ENCODE data around the gene CRYBG2.
"Not testable (repeated sequence)": the region's sequence is repeated elsewhere in the genome, so short reads cannot be mapped to it uniquely, and the experiment has no call there.

CRYBG2 gene

DNA sequence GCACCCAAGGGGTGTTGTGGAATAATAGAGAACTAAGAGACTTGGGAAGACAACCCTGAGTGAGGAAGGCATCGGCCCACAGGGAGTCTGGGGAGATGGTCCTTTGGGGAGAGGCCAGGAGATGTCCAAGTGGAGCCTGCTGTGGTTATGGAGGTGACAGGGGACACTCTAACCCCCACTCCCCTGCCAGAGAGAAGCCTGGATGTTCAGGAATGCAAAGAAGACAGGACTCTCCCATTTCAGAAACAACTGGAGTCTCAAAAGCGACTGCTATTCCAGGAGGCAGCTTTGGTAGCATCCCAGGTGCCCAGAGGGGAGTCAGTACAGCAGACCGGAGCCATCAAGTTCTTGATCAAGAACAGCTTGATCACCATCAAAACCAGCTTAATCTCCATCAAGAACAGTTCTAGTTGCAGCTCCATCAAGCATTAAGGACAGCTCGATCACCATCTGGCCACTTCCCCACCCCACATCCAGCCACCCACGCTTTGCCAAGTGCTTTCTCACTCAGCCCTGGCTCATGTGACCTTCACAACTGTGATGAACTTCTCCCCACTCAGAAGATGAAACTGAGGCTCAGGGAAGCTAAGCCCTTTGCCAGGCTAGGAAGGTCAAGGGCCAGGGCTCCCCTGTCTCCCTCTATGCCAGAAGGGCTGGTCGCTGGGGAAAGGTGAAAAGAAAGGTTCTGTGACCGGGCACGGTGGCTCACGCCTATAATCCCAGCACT, 35.4 kb downstream of the CRYBG2 start:
- no peak for DNase-seq

DNA sequence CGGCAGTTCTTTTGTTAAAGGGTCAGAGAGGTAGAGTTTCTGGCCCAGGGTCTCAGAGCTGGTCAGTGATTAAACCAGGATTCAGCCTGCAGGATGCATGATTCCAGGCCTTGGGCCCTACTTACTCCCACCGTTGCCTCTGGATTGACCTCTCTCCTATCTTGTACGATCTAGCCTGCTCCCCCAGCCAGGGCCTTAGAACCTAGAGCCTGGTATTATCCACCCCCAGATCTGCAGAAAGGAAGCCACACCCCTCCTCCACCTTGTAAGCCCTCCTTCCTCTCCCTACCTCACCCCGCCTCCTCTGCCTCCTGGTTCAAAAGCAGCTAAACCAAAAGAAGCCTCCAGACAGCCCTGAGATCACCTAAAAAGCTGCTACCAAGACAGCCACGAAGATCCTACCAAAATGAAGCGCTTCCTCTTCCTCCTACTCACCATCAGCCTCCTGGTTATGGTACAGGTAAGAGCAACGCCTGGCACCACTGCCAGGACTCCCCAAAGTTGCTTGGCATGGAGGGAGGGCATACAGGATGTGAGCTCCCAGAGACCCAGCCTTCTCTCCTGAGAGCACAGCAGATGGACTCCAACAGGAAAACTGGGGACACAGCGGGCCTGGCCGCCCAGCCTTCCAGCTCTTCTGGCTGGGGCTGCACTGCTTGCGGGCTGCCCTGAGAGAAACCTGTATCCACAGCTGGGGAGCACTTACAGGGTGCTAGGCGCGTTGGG, 36.2 kb downstream of the CRYBG2 start, which contains the start of gene CD52:
TSS of gene CD52 (plus strand) at position 347 of the 726 bp plus-strand sequence. CDS start at position 407, 60 bp downstream.
- DNase-seq = no peak

DNA sequence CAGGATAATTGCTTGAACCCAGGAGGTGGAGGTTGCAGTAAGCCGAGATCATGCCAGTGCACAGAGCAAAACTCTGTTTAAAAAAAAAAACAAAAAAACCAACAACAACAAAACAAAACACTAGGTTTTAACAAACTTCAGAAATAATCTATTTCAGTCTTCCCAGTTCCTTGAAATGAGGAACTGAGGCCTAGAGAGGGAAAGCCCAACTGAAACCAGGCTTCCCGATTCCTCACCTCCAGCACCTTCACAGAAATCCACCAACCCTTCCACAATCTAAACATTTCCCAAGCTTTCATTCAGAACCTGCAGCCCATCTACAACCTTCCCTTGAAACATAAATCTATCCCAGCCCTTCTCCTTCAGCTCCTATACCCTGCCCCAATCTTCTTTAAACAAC, 36.8 kb downstream of the CRYBG2 start:
- no peak for DNase-seq

DNA sequence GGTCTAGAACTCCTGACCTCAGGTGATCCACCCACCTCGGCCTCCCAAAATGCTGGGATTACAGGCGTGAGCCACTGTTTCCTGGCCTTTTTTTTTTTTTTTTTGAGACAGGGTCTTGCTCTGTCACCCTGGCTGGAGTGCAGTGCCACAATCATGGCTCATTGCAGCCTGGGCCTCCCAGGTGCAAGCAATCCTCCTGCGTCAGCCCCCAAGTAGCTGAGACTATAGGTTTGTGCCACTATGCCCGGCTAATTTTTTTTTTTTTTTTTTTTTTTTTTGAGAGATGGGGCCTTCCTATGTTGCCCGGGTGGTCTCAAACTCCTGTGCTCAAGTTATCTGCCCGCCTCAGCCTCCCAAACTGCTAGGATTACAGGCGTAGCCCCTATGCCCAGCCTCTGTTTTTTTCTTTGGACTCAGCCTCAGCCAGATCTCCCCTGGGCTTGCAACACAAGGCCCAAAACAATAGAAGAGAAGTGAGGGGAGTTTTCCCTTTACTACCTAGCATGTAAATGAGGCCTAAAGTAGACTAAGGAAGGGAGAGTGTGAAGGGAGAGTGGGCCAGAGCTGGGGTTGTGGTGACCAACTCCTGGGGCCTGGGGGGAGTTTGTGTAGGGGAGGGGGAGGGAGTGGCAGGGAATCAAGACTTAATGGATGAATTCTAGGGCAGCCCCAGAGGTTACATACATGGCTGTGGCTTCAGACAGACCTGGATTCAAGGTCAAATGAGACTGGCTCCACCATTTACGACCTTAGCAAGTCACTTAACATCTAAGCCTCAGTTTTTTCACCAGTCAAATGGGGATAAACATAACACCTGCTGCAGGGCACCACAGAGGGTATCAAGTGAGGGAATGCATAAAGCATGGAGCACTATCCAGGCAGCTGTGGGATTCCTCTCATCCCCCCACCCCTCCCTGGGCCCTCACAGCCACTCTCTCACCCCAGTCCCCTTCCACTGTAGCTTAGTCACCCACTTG, 37.8 kb downstream of the CRYBG2 start:
- DNase-seq = no peak

DNA sequence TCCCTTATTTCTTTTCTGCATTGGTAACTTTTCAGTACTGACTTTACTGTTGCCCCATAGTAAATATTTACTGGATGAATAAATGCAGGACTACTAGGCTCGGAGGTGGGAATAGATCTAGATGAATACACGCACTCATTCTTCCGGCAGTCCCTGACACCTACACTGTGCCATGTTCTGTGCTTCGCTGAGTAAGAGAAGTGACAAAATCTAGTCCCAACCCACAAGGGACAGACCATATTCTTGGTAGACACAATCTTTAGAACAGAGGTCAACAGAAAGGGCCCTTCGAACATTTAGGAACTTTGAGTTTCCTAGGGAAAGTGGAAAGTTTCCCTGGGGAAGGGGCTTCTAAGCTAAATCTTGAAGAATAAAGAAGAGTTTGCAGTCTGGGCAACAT, 39.4 kb downstream of the CRYBG2 start:
- no peak for DNase-seq

DNA sequence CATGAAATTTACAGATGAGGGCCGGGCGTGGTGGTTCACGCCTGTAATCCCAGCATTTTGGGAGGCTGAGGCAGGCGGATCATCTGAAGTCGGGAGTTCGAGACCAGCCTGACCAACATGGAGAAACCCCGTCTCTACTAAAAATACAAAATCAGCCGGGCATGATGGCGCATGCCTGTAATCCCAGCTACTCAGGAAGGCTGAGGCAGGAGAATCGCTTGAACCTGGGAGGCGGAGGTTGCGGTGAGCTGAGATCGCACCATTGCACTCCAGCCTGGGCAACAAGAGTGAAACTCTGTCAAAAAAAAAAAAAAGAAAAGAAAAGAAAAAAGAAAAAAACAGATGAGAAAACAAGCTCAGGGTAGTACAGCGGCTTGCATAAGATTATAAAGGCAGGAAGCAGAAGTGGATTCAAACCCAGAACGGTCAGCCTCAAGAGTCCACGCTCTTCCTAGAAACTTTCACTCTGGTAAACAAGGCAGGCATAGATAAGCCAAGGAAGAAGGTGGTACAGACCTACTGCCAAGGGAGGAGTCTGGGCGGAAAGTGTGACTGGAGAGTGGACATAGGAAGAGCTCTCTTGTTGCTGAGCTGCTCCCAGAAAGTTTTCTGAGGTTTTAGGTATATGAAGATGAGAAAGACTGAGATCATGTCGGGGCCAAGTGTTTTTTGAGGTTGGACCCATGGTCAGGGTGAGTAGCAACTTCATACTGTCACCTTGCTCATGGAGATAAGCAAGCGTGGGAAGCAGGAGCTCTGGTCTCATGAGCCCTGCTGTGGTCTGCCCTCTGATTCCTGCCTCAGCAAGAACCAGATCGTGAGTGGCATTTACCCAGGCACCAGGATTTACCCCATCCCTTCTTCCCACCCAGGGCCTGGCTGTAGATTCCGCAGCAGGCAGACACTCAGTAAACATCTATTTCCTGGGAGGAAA, 45.7 kb downstream of the CRYBG2 start:
- not testable (repeated sequence) for DNase-seq

DNA sequence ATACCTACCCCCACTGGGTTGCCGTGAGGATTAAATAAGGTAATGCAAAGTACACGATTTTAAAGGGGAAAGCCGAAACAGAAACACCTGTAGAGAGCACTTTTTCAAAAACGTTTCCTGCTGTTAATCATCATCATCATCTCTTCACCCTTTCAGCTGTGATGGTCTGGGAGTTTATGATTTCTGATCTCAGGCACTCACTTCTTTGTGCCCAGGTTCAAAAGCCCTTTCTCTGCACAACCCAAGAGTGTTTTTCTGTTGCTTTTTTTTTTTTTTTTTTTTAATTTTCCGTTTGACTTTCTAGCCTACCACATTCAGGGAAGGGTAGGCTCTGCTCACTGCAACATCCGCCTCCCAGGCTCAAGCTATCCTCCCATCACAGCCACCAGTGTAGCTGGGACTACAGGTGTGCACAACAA, 46.6 kb downstream of the CRYBG2 start:
- DNase-seq = no peak

DNA sequence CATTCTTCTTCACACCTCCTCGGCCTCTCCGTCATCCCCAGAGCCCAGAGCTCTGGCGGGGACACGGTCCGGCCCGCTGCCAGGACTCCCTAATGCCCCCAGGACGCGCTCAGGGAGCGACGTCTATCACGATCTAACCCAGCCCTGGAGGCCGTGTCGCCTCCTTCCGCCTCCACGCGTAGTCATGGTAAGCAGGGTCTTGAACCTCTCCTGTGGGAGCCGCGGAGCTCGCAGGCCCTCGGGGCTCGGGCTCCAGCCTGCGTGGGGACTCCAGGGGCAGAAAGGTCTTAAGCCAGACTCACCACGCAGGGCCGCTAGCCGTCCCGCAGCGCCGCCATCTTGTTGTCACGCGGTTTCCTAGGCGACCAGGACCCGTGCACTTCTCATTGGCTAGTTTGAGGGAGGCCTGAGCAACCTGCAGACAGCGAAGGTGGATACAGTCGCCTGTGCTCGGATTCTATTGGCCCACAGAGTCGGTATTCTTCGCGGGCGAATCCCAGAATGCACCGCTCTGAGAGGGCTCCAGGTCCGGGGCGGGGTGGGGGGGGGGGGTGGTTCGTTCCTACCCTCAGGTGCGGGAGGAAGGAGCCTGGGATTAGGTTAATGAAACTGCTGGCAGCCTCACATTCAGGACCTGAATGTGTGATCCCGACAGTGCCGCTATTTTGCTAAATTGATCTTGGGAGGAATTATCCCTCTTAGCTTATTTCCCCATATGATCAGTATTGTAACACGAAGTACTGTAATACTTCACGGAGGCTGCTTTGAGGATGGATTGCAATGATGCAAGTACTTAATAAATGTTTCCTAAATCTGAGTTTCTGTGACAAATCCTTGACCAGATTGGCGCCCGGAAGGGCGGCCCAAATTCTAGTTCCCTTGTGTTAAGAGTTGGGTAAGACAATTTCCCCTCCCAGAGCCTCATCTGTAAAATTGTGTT, 47.4 kb downstream of the CRYBG2 start, which contains the start of gene UBXN11:
TSS of gene UBXN11 (minus strand) at position 347 of the 940 bp plus-strand sequence. CDS start 3,753 bp downstream, outside the sequence.
- peak; percentile 64 for DNase-seq

DNA sequence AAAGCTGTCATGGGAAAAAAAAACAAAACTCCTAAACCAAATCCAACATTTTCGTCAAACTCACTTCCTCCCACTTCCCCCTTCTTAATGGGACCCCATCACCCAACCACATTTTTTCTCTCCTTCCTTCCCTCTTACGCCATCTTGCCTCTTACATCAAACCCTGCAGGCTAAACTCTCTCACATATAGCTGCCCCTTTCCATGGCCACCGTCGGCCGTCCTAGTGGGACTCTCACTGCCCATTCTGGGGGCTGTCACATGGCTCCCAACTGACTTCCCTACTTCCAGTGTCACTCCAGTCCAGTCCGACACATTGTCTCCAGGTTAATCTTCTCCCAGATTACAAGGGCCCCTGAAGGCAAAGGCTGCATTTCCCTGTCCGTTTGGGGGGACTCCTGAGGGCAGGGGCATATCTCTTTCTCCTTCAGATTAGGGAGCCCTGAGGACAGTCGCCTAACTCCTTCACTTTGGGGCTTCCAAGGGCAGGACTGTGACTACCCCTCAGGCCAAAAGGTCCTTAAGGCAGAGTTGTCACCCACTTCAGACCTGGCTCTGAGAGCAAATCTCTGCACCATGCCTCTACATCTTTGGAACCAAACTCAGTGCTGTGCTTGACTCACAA, 48.2 kb downstream of the CRYBG2 start:
- no peak for DNase-seq

DNA sequence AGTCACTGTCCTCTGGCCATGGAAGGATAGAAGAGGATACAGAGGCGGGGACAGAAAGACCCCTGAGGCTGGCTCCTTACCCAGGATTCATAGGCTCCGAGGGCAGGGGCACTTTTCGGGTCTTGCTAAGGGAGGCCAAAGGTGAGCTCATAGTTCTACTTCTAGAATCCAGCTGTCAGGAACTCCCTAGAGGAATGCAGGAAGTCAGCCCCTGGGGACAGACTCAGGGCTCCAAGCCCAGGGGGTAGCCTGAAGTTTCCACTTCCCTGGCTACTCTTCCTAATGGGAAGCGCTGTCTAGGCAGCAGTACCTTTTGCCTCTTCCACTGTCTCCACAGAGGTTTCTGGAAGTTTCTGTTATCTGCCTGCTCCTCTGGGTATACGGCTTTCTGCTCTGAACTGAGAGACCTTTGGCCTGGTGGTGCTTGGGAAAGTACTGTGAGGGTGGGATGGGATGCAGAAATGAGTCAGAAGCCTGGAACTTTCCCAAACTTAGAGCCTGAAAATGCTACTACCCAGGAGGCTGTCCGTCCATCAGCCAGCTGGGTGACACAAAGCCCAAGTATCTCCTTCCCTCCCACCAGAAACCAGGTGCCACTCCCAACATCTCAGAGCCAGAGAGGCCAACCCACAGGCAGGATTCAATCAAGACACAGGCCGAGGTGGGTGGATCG, 51.1 kb downstream of the CRYBG2 start:
- DNase-seq = no peak

DNA sequence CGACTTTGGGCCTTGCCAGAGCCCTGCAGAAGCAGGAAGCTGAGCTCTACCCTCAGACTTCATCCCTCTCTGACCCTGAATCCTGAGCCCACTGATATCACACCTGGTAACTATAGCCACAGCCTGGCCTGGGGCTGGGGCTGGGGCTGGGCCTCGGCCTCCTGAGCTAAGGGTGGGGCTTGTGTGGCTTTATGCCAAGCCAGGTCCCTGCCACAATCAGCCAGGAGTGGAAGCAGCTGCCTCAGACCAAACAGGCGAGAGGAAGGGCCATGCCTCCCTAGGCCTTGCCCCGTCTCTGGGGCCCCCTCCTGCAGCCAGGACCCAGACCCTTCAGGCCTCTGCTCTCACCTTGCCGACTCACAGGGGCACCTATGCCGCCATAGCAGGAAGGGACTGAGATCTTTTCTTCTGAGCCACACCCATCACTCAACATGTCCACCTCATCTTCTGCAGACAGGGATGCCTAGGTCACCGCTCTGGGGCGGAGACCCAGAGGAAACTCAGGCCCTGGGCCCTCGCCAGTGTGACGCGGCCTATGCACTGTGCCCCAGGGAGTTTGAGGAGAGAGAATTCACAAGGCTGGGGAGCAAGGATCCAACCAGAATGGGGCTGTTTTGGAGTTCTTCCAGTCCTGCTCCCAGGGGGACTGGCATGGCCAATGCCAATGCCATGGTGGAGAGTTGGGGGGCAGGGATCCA, 53.2 kb downstream of the CRYBG2 start:
- no peak for DNase-seq

DNA sequence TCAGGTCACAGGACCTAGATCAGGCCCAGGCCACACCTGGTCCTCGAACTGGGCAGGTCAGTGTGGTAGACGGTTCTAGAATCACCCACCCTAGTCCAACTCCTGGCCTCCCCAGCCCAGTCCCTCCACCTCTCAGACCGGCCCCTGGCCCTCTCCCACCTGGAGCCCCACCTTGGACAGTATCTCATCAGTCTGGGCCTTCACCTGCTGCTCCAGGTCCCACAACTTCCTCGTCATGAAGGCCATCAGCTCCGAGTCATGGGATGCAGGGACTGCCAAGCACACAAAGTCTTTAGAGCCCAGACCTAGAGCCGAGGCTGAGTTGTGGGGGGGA, 56.2 kb downstream of the CRYBG2 start:
- no peak for DNase-seq

DNA sequence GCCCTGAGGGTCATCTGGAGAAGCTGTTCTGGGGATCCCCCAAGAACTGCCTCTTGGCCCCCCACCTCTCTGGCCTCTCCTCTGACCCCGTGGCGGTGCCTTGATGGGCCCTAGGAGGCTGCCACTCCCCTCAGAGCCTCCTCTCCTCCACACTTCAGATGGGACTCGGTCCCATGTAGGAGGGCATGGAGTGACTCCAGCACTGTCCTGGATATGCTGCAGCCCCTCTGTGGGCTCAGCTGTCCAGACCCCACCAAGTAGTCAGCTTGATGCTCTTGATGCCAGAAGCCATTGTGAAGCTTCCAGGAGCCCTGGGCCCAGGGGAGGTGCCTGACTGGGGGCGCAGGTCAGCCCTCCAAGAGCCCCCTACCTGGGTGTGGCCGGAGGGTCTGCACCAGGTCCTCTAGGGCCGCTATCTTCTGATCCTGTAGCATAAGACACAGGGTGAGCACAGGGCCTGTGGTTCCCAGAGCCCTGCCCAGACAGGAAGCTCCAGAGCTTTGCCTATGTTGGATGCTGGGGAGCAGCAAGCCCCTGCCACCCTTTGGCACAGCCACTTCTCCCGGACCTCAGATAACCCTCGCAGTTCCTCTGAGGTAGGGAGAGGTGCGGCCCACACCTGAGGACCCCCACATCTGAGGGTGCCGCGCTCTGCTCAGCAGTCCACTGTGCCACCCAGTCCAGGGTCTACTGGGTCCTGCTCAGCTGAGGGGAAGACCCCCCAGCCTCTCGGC, 56.7 kb downstream of the CRYBG2 start:
- DNase-seq = no peak

DNA sequence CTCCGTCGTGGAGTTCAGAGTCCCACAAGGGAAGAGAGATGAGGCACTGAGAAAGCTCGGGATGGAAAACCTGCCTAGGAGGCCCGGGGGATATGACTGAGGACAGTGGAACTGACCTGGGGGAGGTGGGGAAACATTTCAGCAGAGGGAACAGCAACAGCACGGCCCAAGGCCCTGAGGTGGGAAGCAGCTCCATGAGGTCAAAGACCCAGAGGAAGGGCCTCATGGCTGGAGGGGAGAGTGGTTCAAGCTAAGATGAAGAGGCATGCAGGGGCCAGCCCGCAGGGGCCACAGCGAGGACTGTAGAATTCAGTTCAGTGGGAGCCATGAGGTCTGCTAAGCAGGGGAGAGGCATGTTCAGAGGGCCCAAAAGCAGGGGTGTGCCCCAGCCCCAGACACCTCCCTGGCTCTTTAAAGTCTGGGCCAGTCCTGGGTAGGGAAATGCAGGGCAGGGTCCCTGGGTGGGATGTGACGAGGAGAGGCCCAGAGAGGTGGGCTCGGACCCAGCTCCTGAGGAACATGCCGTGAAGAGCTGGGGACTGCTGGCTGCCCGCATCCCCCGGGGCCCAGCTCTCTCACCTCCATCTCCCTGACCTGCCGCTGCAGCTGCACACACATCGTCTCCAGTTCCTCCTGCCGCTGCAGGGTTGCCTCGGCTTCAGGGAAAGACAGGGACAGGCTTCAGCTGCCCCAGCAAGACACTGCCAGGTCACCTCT, 57.4 kb downstream of the CRYBG2 start:
- DNase-seq = no peak

DNA sequence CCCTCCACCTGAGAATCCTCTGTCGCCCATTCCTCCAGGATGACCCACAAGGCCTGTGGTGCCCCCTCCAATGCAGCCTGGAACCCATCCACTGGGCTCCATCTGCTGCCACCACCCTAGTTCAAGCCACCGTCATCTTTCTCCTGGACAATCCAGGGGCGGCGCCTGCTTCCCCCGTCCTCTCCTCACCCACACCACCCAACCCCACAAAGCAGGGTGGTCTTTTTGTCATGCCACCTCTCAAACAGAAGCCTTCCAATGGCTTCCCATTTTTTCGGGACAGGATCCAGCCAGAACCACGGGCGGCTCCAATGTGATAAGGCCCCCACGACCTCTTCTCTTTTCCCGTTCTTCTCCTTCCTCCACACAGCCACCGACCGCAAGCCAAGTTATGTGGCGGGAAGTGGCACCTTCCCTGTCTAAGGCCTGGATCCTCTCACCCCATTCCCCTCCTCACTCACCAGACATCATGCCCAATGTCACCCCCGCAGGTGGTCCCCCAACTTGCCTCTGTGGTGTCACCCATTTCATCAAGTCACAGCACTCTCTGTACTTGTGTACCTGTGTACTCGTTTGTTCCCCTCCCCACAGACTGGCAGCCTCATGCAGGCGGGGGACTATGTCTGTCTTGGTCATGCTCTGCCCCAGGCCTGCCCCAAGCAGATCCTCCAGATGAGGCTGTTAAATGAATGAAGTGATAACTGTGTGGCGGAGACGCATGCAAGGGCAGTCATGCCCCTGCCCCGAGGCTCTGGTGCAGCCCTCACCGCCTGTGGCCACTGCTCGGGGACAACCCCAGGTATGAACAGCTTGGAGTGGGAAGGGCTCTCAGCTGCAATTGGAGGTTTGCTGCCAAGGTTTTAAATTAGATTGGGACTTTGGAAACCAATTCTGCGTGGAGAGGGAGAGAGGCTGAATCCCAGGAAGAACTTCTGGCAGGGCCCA, 58.5 kb downstream of the CRYBG2 start:
- no peak for DNase-seq

DNA sequence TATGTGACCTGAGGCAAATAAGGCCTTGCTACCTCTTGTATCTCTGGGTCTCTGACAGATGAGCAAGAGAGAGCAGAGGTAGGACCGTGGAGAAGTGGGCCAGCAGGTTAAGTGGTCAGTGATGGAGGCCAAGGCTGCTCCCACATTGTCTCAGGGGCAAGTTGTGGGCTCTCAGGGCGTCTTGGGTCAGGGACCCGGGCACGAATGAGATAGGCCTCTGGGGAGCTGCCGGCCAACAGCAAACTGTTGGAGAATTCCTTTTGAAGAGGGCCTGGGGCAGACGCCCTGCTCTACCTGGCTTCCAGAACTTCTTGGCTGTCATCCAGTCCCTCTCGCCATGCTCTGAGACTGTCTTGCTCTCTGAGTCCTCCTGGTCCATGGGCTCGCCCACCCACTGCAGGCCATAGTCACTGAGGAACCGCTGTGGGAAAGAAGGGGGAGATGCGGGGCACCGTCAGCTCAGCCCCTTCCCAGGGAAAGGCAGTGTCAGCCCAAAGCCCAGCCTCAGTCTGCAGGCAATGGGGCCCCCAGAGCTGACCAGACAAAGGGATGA, 59.9 kb downstream of the CRYBG2 start:
- DNase-seq = no peak
